Endodermal cell (in vitro differentiated cells): ENCODE results near the gene FAM209B. TPM values are rescaled to one million over a fixed set of nuclear protein-coding genes. Genes with fewer than 3 reads are reported as not detected.
A peak's percentile ranks its signal among the peaks of the same experiment; 100 is the strongest.

Experiments
- DNase-seq: peaks from one replicate; pipeline ENCODE4 v3.0.0-alpha.2; 2017
- H3K27ac ChIP-seq: 2 replicates; pipeline ENCODE4 v1.5.1; 2013; ENCODE audit warnings: mild to moderate bottlenecking, low read depth, low read length, moderate library complexity
- H3K27me3 ChIP-seq: 2 replicates; pipeline ENCODE4 v1.6.1; 2013; ENCODE audit warnings: mild to moderate bottlenecking, low read length, moderate library complexity; ENCODE audit not compliant: insufficient read depth, control insufficient read depth, poor library complexity, severe bottlenecking
- H3K36me3 ChIP-seq: 2 replicates; pipeline ENCODE4 v1.7.0; 2013; ENCODE audit warnings: mild to moderate bottlenecking, low read length, moderate library complexity; ENCODE audit not compliant: control insufficient read depth, insufficient read depth
- H3K4me1 ChIP-seq: one replicate; pipeline ENCODE4 v1.7.0; 2013; ENCODE audit warnings: low read length; ENCODE audit not compliant: control insufficient read depth, insufficient read depth
- H3K4me3 ChIP-seq: 2 replicates; pipeline ENCODE4 v1.5.1; 2013; ENCODE audit warnings: mild to moderate bottlenecking, low read length, moderate library complexity
- H3K9ac ChIP-seq: 2 replicates; pipeline ENCODE4 v1.6.1; 2013; ENCODE audit warnings: mild to moderate bottlenecking, low read length, moderate library complexity; ENCODE audit not compliant: poor library complexity, severe bottlenecking; ENCODE audit errors: extremely low read depth
- H3K9me3 ChIP-seq: 2 replicates; pipeline ENCODE4 v1.6.1; 2013; ENCODE audit warnings: mild to moderate bottlenecking, low read length, moderate library complexity; ENCODE audit not compliant: control insufficient read depth
- H3K27ac Mint-ChIP-seq: 2 replicates; pipeline ENCODE4 v1.8.0; 2020; ENCODE audit warnings: mixed read lengths
- H3K27me3 Mint-ChIP-seq: 2 replicates; pipeline ENCODE4 v1.8.0; 2021; ENCODE audit warnings: mild to moderate bottlenecking, mixed read lengths; ENCODE audit not compliant: insufficient read depth
- H3K36me3 Mint-ChIP-seq: 2 replicates; pipeline ENCODE4 v1.8.0; 2020; ENCODE audit warnings: low read depth, mixed read lengths
- H3K4me1 Mint-ChIP-seq: 2 replicates; pipeline ENCODE4 v1.8.0; 2020; ENCODE audit warnings: mixed read lengths
- H3K4me3 Mint-ChIP-seq: 2 replicates; pipeline ENCODE4 v1.8.0; 2020; ENCODE audit warnings: mild to moderate bottlenecking, moderate library complexity, mixed read lengths
- H3K9me3 Mint-ChIP-seq: 2 replicates; pipeline ENCODE4 v1.8.0; 2020; ENCODE audit warnings: mild to moderate bottlenecking, mixed read lengths
- CTCF ChIP-seq: fragments of 200-600 bp; sonication (generic); conservative IDR thresholded peaks from 2 replicates; pipeline ENCODE4 v1.5.0; 2021; ENCODE audit warnings: antibody characterized with exemption, mild to moderate bottlenecking
- WGBS, 2 experiments: methylation state at CpG; one replicate each; pipeline versions ENCODE4 v1.1.5 to v1.1.7; 2013; ENCODE audit warnings: missing lambda C conversion rate in 2 of 2, mixed read lengths in 1 of 2; ENCODE audit not compliant: insufficient coverage in 1 of 2, insufficient read length in 1 of 2; 5-methylcytosine and 5-hydroxymethylcytosine counted together
- total RNA-seq, 2 donors: library from RNA; stranded (reverse); fragmentation: NEBNext Ultra II Directional in 1 of 2; extraction: Animal tissue kit (Norgen Biotek cat#: 25700) in 1 of 2; gene quantifications; 2 replicates in 1 of 2; 3 replicates in 1 of 2; pipeline ENCODE4 v1.2.1, GENCODE V29; 2021

Gene FAM209B
- total RNA-seq, 2 donors from 2014 or later = 0.77 TPM; not detected in 1

GRCh38 chr20:56504373-56505005 is 28.6 kb upstream of the FAM209B start:
- H3K27me3 ChIP-seq = no peaks in the 10 kb centered on the region
- no peak overlapping the region for H3K9ac ChIP-seq
- H3K4me3 Mint-ChIP-seq = no peak overlapping the region
- no peaks in the 10 kb centered on the region for H3K9me3 ChIP-seq
- no peaks in the 10 kb centered on the region for H3K9me3 Mint-ChIP-seq
- peaks cover 16% of the 10 kb centered on the region for H3K36me3 ChIP-seq
- no peak overlapping the region for H3K4me3 ChIP-seq
- DNase-seq = peak; percentile 67
- no peaks in the 10 kb centered on the region for H3K4me1 ChIP-seq
- peak; percentile 80 for TF ChIP-seq CTCF
- H3K27ac ChIP-seq = no peak overlapping the region
- WGBS, 2 experiments = 87 to 100% methylated on average over 6 to 9 of the region's 9 CpGs
- H3K27ac Mint-ChIP-seq = no peak overlapping the region
- H3K36me3 Mint-ChIP-seq = peaks cover 9% of the 10 kb centered on the region
- H3K27me3 Mint-ChIP-seq = no peaks in the 10 kb centered on the region
- no peaks in the 10 kb centered on the region for H3K4me1 Mint-ChIP-seq

- Mint-ChIP-seq H3K4me3 (no peak overlapping the region), H3K36me3 (peaks cover 10% of the 10 kb centered on the region), H3K27ac (no peak overlapping the region), H3K27me3 (no peaks in the 10 kb centered on the region), H3K4me1 (no peaks in the 10 kb centered on the region), H3K9me3 (no peaks in the 10 kb centered on the region)
- Histone ChIP-seq H3K36me3 (peaks cover 13% of the 10 kb centered on the region), H3K9ac (no peak overlapping the region), H3K27me3 (no peaks in the 10 kb centered on the region), H3K4me3 (no peak overlapping the region), H3K27ac (no peak overlapping the region), H3K4me1 (no peaks in the 10 kb centered on the region), H3K9me3 (no peaks in the 10 kb centered on the region)
- no peak for DNase-seq
- WGBS, 2 experiments = 83 to 93% methylated on average over 2 to 3 of the region's 3 CpGs
- no peak for TF ChIP-seq CTCF
Measured at GRCh38 chr20:56506103-56506502, 26.9 kb upstream of the FAM209B start.

GRCh38 chr20:56511926-56512325 is 21.1 kb upstream of the FAM209B start:
- Histone ChIP-seq H3K4me3 (no peak overlapping the region), H3K9ac (no peak overlapping the region), H3K27ac (no peak overlapping the region), H3K27me3 (no peaks in the 10 kb centered on the region), H3K4me1 (no peaks in the 10 kb centered on the region), H3K36me3 (peaks cover 22% of the 10 kb centered on the region), H3K9me3 (no peaks in the 10 kb centered on the region)
- DNase-seq = no peak
- Mint-ChIP-seq H3K4me3 (no peak overlapping the region), H3K36me3 (peaks cover 25% of the 10 kb centered on the region), H3K9me3 (no peaks in the 10 kb centered on the region), H3K27ac (no peak overlapping the region), H3K4me1 (no peaks in the 10 kb centered on the region), H3K27me3 (no peaks in the 10 kb centered on the region)
- no peak for TF ChIP-seq CTCF
- WGBS, 2 experiments = 88 to 95% methylated on average over 8 to 10 of the region's 10 CpGs
